ENCODE data around the gene PSORS1C1.

PSORS1C1 gene

GRCh38 chr6:31138982-31139381, 24.4 kb downstream of the PSORS1C1 start, which contains the start of gene PSORS1C2:
Gene PSORS1C2 (minus strand): TSS chr6:31139066. CDS start chr6:31139026, 40 bp downstream.
- TF ChIP-seq CTCF (IDR thresholded peaks at IDR 0.05; ENCODE audit: low read depth, low read length, missing control alignments): no peak
- no peak within 1 kb of the TSS for H3K4me3 ChIP-seq (ENCODE audit: low read depth, low read length)
- no peak for DNase-seq (ENCODE audit: low read depth)

- no peak for TF ChIP-seq CTCF (IDR thresholded peaks at IDR 0.05; ENCODE audit: low read depth, low read length, missing control alignments)
These were observed 25.0 kb downstream of the PSORS1C1 start for GRCh38 chr6:31139599-31139998.

GRCh38 chr6:31140643-31141042, 26.0 kb downstream of the PSORS1C1 start:
- TF ChIP-seq CTCF (IDR thresholded peaks at IDR 0.05; ENCODE audit: low read depth, low read length, missing control alignments): no peak
- H3K4me3 ChIP-seq (ENCODE audit: low read depth, low read length): no peak overlapping the region
- DNase-seq (ENCODE audit: low read depth): no peak

More at GRCh38 chr6:31139599-31139998, 25.0 kb downstream of the PSORS1C1 start:
- no peak overlapping the region for H3K4me3 ChIP-seq (ENCODE audit: low read depth, low read length)
- no peak for DNase-seq (ENCODE audit: low read depth)

- no peak for DNase-seq (ENCODE audit: low read depth)
- TF ChIP-seq CTCF (IDR thresholded peaks at IDR 0.05; ENCODE audit: low read depth, low read length, missing control alignments): no peak
- H3K4me3 ChIP-seq (ENCODE audit: low read depth, low read length): no peak overlapping the region
These were observed 27.8 kb downstream of the PSORS1C1 start for GRCh38 chr6:31142361-31142761.

GRCh38 chr6:31143148-31143547, 28.5 kb downstream of the PSORS1C1 start:
- no peak for DNase-seq (ENCODE audit: low read depth)
- no peak for TF ChIP-seq CTCF (IDR thresholded peaks at IDR 0.05; ENCODE audit: low read depth, low read length, missing control alignments)
- no peak overlapping the region for H3K4me3 ChIP-seq (ENCODE audit: low read depth, low read length)

GRCh38 chr6:31144296-31144969, 29.8 kb downstream of the PSORS1C1 start:
- H3K4me3 ChIP-seq (ENCODE audit: low read depth, low read length): no peak overlapping the region
- no peak for TF ChIP-seq CTCF (IDR thresholded peaks at IDR 0.05; ENCODE audit: low read depth, low read length, missing control alignments)
- no peak for DNase-seq (ENCODE audit: low read depth)

- H3K4me3 ChIP-seq (ENCODE audit: low read depth, low read length): no peak overlapping the region
- DNase-seq (ENCODE audit: low read depth): no peak
These were observed 30.4 kb downstream of the PSORS1C1 start for GRCh38 chr6:31144970-31145340.

More at GRCh38 chr6:31144970-31145340, 30.4 kb downstream of the PSORS1C1 start:
- TF ChIP-seq CTCF (IDR thresholded peaks at IDR 0.05; ENCODE audit: low read depth, low read length, missing control alignments): no peak
